Fibroblast of mammary gland (primary cell): ENCODE measurements around the gene SKAP2.

Source experiments
- DNase-seq: peaks from one replicate; pipeline ENCODE4 v3.0.0-alpha.2; 2010; ENCODE audit warnings: low read depth
- H3K4me3 ChIP-seq: 2 replicates; pipeline ENCODE4 v1.5.1; 2011; ENCODE audit warnings: low read depth, mild to moderate bottlenecking, low read length, moderate library complexity; ENCODE audit not compliant: control insufficient read depth
- TF ChIP-seq, protein P1 (sequence below): conservative IDR thresholded peaks from 2 replicates; pipeline ENCODE4 v1.5.1; 2011; ENCODE audit warnings: low read depth, low read length, inconsistent platforms; ENCODE audit not compliant: control insufficient read depth, insufficient read depth

Gene SKAP2

DNA sequence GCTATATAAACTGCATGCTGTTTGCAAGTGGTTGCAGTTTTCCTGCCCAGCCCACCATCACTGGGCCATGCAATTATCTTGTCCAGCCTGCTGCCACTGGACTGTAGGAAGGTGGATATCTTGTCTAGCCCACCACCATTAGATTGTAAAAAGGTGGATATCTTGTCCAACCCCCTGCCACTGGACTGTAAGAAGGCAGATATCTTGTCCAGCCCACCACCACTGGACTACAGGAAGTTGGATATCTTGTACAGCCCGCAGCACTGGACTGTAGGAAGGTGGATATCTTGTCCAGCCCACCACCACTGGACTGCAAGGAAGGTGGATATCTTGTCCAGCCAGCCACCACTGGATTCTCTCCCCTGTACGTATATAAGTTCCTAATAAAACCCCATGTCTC, 69.8 kb downstream of the SKAP2 start:
- TF ChIP-seq, protein P1, sequence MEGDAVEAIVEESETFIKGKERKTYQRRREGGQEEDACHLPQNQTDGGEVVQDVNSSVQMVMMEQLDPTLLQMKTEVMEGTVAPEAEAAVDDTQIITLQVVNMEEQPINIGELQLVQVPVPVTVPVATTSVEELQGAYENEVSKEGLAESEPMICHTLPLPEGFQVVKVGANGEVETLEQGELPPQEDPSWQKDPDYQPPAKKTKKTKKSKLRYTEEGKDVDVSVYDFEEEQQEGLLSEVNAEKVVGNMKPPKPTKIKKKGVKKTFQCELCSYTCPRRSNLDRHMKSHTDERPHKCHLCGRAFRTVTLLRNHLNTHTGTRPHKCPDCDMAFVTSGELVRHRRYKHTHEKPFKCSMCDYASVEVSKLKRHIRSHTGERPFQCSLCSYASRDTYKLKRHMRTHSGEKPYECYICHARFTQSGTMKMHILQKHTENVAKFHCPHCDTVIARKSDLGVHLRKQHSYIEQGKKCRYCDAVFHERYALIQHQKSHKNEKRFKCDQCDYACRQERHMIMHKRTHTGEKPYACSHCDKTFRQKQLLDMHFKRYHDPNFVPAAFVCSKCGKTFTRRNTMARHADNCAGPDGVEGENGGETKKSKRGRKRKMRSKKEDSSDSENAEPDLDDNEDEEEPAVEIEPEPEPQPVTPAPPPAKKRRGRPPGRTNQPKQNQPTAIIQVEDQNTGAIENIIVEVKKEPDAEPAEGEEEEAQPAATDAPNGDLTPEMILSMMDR: no peak
- no peak overlapping the region for H3K4me3 ChIP-seq
- DNase-seq: no peak

DNA sequence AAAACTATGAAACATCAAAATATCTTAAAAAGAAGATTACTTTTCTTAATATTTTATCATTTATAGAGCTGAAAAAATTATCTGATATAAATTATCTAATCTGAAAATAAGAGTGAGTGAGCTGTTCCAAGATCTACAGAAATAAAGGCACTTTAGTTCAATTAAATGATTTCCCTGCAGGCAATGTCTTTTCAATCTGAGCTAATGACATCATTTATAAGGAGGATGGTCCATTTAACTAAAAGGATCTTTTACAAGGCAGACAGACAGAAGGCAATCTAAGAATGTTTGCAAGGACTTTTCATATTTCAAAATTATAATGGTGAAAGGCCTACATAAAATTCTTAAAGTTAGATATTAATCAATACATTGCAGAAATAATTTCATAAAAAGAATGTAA, 71.8 kb downstream of the SKAP2 start:
- no peak overlapping the region for H3K4me3 ChIP-seq
- TF ChIP-seq, protein P1: no peak
- no peak for DNase-seq

DNA sequence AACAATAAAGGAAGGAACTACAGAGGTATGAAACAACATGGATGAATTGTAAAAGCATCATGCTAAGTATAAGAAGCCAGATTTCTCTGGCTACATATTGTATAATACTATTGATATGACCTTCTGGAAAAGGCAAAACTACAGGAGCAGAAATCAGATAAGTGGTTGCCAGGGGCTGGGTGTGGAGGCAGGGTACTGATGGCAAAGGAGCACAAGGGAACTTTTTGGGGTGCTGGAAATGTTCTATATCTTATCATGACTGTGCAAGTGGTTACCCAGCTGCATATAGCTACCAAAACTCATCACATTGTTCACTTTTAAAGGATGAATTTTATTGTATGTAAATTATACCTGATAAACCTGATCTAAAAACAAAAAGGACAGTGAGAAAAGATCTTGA, 72.4 kb downstream of the SKAP2 start:
- H3K4me3 ChIP-seq: no peak overlapping the region
- TF ChIP-seq, protein P1: no peak
- DNase-seq: no peak

DNA sequence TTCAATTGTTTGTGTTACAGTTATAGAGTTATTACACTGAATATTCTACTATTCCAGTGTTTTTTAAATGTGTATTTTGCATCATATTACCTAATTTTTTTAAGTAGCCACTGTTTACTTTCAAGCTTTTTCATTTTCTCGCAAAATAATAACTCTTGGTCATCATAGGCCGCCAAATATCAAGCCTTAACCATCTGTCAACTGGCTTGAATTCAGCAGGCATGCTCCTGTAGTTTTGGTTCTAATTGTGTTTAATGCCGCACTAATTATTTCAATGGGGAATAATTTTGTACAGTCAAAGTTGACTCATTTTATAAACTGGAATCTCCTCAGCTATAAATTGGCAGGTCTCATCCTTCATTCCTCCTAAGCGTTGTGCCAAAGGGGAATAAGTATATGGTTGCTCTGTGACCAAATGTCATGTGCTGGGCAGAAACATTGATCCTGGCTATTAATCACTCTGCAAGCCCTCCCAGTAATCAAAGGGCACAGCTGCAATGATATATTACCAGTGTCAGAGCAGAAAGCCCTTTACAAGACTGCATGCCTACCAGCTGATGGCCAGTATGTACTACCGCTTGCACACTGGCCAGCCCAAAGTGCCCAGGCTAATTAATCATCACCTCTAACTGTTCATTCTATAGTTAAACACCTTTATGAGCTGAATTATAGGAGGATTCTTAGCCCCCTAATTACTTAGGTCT, 74.8 kb downstream of the SKAP2 start:
- TF ChIP-seq, protein P1: no peak

DNA sequence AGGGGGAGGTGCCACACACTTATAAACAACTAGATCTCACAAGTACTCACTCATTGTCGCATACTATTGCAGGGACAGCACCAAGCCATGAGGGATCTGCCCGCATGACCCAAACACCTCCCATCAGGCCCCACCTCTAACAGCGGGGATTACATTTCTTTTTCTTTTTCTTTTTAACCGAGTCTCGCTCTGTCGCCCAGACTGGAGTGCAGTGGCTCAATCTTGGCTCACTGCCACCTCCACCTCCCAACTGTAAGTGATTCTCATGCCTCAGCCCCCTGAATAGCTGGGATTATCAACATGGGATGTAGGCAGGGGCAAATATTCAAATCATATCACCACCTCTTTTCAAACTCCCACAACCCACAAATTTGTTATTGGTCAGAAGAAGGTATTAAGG, 76.7 kb downstream of the SKAP2 start:
- TF ChIP-seq, protein P1: no peak
- no peak for DNase-seq
- H3K4me3 ChIP-seq: no peak overlapping the region

More for the DNA sequence above, 74.8 kb downstream of the SKAP2 start:
- peak; percentile 10 for DNase-seq
- no peak overlapping the region for H3K4me3 ChIP-seq

DNA sequence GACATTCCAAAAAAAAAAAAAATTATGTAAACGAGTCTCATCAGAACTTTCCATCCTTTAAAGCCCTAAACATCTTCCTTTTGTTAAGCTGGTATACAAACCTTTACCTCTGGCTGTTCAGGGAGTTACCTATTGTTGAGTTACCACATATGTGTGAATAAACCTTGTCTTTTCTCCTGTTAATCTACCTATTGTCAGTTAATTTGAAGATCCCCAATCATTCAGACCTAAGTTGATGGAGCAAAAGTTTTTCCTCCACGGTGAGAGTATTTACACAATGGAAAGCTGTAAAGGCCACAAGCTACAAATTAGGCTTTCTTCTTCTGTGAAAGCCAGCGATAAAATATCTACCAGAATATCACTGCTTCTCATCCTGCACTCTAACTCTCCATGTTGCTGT, 80.3 kb downstream of the SKAP2 start:
- no peak for DNase-seq
- TF ChIP-seq, protein P1: no peak
- H3K4me3 ChIP-seq: no peak overlapping the region
